KMS-11 (cell line): ENCODE measurements around the gene PUSL1.

Source experiments
- H2AFZ ChIP-seq: fragments of 200-600 bp; sonication (generic); 2 replicates; pipeline ENCODE4 v1.6.1; 2016; ENCODE audit warnings: antibody characterized with exemption, mixed run types, low read depth
- H3K27ac ChIP-seq: fragments of 200-600 bp; sonication (generic); 2 replicates; pipeline ENCODE4 v1.6.1; 2016; ENCODE audit warnings: mild to moderate bottlenecking, mixed run types
- H3K27me3 ChIP-seq: fragments of 200-600 bp; sonication (generic); 2 replicates; pipeline ENCODE4 v1.6.1; 2017; ENCODE audit warnings: mild to moderate bottlenecking, low read depth, mixed run types, moderate library complexity; ENCODE audit not compliant: insufficient read depth
- H3K36me3 ChIP-seq: fragments of 200-600 bp; sonication (generic); 2 replicates; pipeline ENCODE4 v1.6.1; 2017; ENCODE audit warnings: mild to moderate bottlenecking, mixed run types; ENCODE audit not compliant: insufficient read depth
- H3K4me1 ChIP-seq: fragments of 200-600 bp; sonication (generic); 2 replicates; pipeline ENCODE4 v1.6.1; 2016; ENCODE audit warnings: mild to moderate bottlenecking, low read depth, mixed run types; ENCODE audit not compliant: poor library complexity, severe bottlenecking
- H3K4me2 ChIP-seq: fragments of 200-600 bp; sonication (generic); 2 replicates; pipeline ENCODE4 v1.7.0; 2016; ENCODE audit warnings: mild to moderate bottlenecking, mixed run types
- H3K4me3 ChIP-seq: fragments of 200-600 bp; sonication (generic); IDR thresholded peaks from 2 replicates; pipeline ENCODE4 v1.6.1; 2017; ENCODE audit warnings: low read depth, low read length, mixed read lengths; ENCODE audit not compliant: insufficient read depth
- H3K79me2 ChIP-seq: fragments of 200-600 bp; sonication (generic); 2 replicates; pipeline ENCODE4 v1.6.1; 2016; ENCODE audit warnings: low read depth, mixed run types; ENCODE audit not compliant: insufficient read depth
- H3K9ac ChIP-seq: fragments of 200-600 bp; sonication (generic); 2 replicates; pipeline ENCODE4 v1.6.1; 2016; ENCODE audit warnings: mild to moderate bottlenecking, mixed run types
- H4K20me1 ChIP-seq: fragments of 200-600 bp; sonication (generic); 2 replicates; pipeline ENCODE4 v1.6.1; 2016; ENCODE audit warnings: mild to moderate bottlenecking, mixed run types; ENCODE audit not compliant: insufficient read depth
- TF ChIP-seq, protein P1 (sequence below): fragments of 200-600 bp; sonication (generic); conservative IDR thresholded peaks from 2 replicates; pipeline ENCODE4 v1.6.1; 2017; ENCODE audit warnings: low read depth, mild to moderate bottlenecking, antibody characterized with exemption, low read length, moderate library complexity, mixed read lengths

The PUSL1 gene

DNA sequence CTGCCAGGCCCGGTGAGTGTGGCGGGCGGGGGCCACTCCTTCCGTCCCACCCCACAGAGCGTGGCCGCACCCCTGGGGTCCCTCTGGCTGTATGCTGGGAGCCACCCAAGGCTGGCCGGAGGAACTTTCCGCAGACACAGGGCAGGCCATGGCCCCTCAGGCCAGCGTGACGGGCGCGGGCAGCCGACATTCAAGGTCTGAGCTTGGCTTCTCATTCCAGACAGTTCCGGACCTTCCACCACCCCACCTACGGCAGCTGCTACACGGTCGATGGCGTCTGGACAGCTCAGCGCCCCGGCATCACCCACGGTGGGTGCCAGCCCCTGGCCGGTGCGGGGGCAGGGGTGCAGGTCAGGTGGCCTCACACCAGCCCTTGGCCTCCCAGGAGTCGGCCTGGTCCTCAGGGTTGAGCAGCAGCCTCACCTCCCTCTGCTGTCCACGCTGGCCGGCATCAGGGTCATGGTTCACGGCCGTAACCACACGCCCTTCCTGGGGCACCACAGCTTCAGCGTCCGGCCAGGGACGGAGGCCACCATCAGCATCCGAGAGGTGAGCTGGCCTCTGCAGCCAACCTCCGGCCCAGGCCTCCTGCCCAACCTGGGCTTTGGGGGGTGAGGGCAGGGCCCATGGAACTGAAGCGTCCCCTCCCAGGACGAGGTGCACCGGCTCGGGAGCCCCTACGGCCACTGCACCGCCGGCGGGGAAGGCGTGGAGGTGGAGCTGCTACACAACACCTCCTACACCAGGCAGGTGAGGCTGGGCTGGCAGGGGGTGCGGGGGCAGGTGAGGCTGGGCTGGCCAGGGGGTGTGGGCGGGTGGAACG, 20.9 kb upstream of the PUSL1 start:
- no peak overlapping the region for H3K27ac ChIP-seq
- no peak overlapping the region for H3K4me3 ChIP-seq
- H3K27me3 ChIP-seq, result peaks cover 44% of the 10 kb centered on the region
- H3K36me3 ChIP-seq, result no peaks in the 10 kb centered on the region
- H3K79me2 ChIP-seq, result no peaks in the 10 kb centered on the region
- TF ChIP-seq, protein P1, sequence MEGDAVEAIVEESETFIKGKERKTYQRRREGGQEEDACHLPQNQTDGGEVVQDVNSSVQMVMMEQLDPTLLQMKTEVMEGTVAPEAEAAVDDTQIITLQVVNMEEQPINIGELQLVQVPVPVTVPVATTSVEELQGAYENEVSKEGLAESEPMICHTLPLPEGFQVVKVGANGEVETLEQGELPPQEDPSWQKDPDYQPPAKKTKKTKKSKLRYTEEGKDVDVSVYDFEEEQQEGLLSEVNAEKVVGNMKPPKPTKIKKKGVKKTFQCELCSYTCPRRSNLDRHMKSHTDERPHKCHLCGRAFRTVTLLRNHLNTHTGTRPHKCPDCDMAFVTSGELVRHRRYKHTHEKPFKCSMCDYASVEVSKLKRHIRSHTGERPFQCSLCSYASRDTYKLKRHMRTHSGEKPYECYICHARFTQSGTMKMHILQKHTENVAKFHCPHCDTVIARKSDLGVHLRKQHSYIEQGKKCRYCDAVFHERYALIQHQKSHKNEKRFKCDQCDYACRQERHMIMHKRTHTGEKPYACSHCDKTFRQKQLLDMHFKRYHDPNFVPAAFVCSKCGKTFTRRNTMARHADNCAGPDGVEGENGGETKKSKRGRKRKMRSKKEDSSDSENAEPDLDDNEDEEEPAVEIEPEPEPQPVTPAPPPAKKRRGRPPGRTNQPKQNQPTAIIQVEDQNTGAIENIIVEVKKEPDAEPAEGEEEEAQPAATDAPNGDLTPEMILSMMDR, result no peak
- peaks cover 25% of the 10 kb centered on the region for H3K4me1 ChIP-seq
- no peak overlapping the region for H2AFZ ChIP-seq
- H3K4me2 ChIP-seq, result no peak overlapping the region
- no peaks in the 10 kb centered on the region for H4K20me1 ChIP-seq
- H3K9ac ChIP-seq, result no peak overlapping the region

DNA sequence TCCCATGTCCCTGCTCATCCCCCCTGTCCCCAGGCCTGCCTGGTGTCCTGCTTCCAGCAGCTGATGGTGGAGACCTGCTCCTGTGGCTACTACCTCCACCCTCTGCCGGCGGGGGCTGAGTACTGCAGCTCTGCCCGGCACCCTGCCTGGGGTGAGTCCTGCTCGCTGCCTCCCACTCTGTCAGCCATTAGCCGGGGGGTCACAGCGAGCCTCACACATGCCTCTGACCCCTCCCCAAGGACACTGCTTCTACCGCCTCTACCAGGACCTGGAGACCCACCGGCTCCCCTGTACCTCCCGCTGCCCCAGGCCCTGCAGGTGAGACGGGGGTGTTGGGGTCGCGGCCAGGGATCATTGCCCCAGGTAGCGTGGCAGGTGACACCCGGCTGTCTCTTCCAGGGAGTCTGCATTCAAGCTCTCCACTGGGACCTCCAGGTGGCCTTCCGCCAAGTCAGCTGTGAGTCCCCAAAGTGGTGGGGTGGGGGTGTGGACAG, 18.1 kb upstream of the PUSL1 start:
- Histone ChIP-seq H3K79me2 (no peaks in the 10 kb centered on the region), H3K36me3 (no peaks in the 10 kb centered on the region), H4K20me1 (no peaks in the 10 kb centered on the region), H3K4me1 (peaks cover 22% of the 10 kb centered on the region), H3K4me3 (no peak overlapping the region), H2AFZ (no peak overlapping the region), H3K4me2 (no peak overlapping the region), H3K27me3 (peaks cover 38% of the 10 kb centered on the region), H3K27ac (no peak overlapping the region), H3K9ac (no peak overlapping the region)
- TF ChIP-seq, protein P1, result peak; percentile 75

DNA sequence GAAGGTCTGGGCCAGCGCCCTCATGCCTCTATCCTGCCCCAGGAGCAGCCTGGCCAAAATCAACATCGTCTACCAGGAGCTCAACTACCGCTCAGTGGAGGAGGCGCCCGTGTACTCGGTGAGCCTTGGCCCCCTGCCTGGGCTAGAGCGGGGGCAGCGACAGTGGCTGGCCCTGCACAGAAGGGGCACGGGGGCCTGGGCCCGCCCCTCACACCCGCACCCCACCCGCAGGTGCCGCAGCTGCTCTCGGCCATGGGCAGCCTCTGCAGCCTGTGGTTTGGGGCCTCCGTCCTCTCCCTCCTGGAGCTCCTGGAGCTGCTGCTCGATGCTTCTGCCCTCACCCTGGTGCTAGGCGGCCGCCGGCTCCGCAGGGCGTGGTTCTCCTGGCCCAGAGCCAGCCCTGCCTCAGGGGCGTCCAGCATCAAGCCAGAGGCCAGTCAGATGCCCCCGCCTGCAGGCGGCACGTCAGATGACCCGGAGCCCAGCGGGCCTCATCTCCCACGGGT, 17.3 kb upstream of the PUSL1 start:
- H3K4me2 ChIP-seq, result peak overlapping the region; percentile 21; the same call in 1 of the 2 replicates
- TF ChIP-seq, protein P1, result no peak
- no peak overlapping the region for H3K9ac ChIP-seq

DNA sequence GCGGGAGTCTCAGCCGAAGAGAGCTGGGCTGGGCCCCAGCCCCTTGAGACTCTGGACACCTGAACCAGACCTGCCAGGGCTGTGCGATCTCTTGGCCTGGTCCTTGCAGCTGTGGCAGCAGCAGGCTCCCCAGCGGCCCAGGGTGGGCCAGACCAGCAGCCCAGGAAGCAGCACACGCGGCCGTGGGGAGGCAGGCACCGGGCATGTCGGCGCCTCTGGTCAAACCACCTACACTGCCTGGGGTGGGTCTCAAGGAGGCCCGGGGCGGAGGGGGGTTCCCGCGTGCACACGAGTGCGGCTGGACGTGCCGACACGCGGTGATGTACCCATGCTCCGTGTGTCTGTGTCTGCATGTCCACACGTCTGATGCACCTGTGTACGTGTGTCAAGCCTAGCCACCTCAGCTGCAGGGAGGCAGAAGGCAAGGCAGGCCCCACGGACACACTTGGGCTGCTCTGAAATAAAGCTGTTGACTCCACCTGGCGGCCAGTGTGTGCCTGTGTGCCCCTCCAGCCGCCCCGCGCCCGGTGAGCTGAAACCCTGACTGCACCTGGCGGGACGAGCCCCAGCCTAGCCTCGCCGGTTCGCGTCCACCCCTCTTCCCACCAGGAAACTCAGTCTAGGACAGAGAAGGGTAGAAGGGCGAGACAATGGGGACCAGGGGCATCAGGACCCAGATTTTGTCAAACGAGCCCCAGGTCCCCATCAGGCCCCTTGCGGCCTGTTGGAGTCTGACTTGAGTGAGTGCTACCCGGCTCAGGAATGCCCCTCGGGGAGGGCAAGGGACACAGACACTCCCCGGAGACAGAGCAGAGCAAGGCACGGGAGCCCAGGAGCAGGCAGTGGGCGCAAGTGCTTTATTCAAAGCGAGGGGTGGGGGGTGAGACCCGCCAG, 16.6 kb upstream of the PUSL1 start:
- Histone ChIP-seq H3K27ac (no peak overlapping the region), H2AFZ (no peak overlapping the region), H3K4me2 (peak overlapping the region; percentile 21; the same call in 1 of the 2 replicates), H3K9ac (no peak overlapping the region), H3K36me3 (no peaks in the 10 kb centered on the region), H3K4me1 (peaks cover 22% of the 10 kb centered on the region), H3K27me3 (peaks cover 25% of the 10 kb centered on the region), H3K79me2 (no peaks in the 10 kb centered on the region), H4K20me1 (no peaks in the 10 kb centered on the region), H3K4me3 (no peak overlapping the region)
- TF ChIP-seq, protein P1, result peak; percentile 78; the same call in 1 of the 2 replicates

More for the DNA sequence above, 17.3 kb upstream of the PUSL1 start:
- H3K27me3 ChIP-seq, result peaks cover 31% of the 10 kb centered on the region
- no peak overlapping the region for H3K4me3 ChIP-seq
- H3K4me1 ChIP-seq, result peaks cover 22% of the 10 kb centered on the region
- no peaks in the 10 kb centered on the region for H4K20me1 ChIP-seq
- no peaks in the 10 kb centered on the region for H3K36me3 ChIP-seq
- no peaks in the 10 kb centered on the region for H3K79me2 ChIP-seq
- H3K27ac ChIP-seq, result no peak overlapping the region
- no peak overlapping the region for H2AFZ ChIP-seq
